Measurements from ENCODE around the gene PCDHA7.
"Not testable (repeated sequence)": the region's sequence is repeated elsewhere in the genome, so short reads cannot be mapped to it uniquely, and the experiment has no call there.

Gene PCDHA7

DNA sequence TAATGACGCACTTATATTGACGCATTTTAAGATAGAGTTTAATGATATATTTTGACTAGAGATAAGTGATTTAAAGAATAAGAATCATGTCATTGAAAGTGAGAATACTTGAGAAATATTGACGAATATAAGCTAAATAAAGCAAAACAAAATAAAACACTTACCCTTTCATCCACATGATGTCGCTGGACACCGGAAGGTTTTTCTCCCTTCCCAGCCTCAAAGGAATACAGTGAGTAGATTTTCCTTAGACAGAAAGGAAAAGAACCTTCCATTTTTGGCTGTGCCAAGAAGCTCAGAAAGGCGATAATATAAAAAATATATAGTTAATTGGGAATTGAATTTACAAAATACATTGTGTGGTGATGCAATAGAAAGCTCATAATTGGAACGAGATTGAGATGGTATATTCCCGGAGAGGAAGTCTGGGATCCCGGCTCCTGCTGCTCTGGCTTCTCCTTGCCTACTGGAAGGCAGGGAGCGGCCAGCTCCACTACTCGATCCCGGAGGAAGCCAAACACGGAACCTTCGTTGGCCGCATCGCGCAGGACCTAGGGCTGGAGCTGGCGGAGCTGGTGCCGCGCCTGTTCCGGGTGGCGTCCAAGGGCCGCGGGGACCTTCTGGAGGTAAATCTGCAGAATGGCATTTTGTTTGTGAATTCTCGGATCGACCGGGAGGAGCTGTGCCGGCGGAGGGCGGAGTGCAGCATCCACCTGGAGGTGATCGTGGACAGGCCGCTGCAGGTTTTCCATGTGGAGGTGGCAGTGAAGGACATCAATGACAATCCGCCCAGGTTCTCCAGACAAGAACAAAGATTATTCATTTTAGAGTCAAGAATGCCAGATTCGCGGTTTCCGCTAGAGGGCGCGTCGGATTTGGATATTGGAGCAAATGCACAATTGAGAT is 12.4 kb upstream of the PCDHA7 start, which contains the start of gene PCDHA5:
PCDHA5 (plus strand) TSS at position 239 of the 906 bp plus-strand sequence.
- Histone ChIP-seq H3K4me3 (peak within 1 kb of the TSS in 1 of 7 experiments; percentile 12), H3K27ac (no peak within 1 kb of the TSS)

DNA sequence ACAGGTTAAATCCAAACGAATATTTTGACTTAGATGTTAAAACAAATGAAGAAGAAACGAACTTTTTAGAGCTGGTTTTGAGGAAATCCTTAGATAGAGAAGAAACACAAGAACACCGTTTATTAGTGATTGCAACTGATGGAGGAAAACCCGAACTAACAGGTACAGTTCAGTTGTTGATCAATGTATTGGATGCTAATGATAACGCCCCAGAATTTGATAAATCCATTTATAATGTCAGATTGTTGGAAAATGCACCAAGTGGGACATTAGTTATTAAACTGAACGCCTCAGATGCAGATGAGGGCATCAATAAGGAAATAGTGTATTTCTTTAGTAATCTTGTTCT is 11.8 kb upstream of the PCDHA7 start:
- Histone ChIP-seq H3K4me3 (no peak overlapping the region), H3K27ac (no peak overlapping the region)

DNA sequence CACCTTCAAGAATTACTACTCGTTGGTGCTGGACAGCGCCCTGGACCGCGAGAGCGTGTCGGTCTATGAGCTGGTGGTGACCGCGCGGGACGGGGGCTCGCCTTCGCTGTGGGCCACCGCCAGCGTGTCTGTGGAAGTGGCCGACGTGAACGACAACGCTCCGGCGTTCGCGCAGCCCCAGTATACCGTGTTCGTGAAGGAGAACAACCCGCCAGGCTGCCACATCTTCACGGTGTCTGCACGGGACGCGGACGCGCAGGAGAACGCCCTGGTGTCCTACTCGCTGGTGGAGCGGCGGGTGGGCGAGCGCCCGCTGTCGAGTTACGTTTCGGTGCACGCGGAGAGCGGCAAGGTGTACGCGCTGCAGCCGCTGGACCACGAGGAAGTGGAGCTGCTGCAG is 11.1 kb upstream of the PCDHA7 start:
- H3K4me3 ChIP-seq, H3K27ac ChIP-seq: not testable (repeated sequence)

DNA sequence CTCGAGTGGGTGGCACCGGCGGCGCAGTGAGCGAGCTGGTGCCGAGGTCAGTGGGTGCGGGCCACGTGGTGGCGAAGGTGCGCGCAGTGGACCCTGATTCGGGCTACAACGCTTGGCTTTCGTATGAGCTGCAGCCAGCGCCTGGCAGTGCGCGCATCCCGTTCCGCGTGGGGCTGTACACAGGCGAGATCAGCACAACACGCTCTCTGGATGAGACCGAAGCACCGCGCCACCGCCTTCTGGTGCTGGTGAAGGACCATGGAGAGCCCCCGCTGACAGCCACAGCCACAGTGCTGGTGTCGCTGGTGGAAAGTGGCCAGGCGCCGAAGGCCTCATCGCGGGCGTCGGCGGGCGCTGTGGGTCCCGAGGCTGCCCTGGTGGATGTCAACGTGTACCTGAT is 10.6 kb upstream of the PCDHA7 start:
- Histone ChIP-seq H3K4me3 (no peak overlapping the region), H3K27ac (no peak overlapping the region)

DNA sequence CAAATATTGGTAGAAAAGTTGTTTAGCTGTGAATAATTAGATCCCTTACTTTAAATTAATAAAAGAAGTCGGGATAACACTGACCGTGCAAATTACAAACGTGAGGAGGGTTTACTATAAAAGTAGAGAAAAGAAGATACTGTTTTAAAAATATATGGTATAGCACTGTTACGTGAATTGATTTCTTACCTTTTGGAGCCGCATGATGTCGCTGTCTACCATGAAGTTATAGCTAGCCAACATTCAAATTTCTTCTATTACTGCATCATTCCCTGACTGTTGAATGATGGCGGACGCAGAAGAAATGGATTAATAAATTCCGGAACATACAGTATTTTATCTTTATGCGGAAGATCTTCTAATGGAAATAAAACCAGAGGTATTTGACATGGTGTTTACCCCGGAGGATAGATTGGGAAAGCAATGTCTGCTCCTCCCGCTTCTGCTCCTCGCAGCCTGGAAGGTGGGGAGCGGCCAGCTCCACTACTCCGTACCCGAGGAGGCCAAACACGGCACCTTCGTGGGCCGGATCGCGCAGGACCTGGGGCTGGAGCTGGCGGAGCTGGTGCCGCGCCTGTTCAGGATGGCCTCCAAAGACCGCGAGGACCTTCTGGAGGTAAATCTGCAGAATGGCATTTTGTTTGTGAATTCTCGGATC is 6.2 kb upstream of the PCDHA7 start, which contains the start of gene PCDHA6:
PCDHA6 (plus strand) TSS at position 257 of the 658 bp plus-strand sequence; CDS start at position 389, 132 bp downstream.
- H3K27ac ChIP-seq, result no peak within 1 kb of the TSS
- no peak within 1 kb of the TSS for H3K4me3 ChIP-seq

DNA sequence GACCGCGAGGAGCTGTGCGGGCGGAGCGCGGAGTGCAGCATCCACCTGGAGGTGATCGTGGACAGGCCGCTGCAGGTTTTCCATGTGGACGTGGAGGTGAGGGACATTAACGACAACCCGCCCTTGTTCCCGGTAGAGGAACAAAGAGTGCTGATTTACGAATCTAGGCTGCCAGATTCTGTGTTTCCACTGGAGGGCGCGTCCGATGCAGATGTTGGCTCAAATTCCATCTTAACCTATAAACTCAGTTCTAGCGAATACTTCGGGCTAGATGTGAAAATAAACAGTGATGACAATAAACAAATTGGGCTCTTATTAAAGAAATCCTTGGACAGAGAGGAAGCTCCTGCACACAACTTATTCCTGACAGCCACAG is 5.7 kb upstream of the PCDHA7 start:
- H3K27ac ChIP-seq, result no peak overlapping the region
- H3K4me3 ChIP-seq, result no peak overlapping the region

DNA sequence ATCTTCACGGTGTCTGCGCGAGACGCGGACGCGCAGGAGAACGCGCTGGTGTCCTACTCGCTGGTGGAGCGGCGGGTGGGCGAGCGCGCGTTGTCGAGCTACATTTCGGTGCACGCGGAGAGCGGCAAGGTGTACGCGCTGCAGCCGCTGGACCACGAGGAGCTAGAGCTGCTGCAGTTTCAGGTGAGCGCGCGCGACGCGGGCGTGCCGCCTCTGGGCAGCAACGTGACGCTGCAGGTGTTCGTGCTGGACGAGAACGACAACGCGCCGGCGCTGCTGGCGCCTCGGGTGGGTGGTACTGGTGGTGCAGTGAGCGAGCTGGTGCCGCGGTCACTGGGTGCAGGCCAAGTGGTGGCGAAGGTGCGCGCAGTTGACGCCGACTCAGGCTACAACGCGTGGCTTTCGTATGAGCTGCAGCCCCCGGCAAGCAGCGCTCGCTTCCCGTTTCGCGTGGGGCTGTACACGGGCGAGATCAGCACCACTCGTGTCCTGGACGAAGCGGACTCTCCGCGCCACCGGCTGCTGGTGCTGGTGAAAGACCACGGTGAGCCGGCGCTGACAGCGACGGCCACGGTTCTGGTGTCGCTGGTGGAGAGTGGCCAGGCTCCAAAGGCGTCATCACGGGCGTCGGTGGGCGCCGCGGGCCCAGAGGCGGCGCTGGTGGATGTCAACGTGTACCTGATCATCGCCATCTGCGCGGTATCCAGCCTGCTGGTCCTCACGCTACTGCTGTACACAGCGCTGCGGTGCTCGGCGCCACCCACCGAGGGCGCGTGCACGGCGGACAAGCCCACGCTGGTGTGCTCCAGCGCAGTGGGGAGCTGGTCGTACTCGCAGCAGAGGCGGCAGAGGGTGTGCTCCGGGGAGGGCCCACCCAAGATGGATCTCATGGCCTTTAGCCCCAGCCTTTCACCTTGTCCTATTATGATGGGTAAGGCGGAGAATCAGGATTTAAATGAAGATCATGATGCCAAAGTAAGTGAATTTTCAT is 4.3 kb upstream of the PCDHA7 start:
- not testable (repeated sequence) for H3K4me3 ChIP-seq, H3K27ac ChIP-seq

DNA sequence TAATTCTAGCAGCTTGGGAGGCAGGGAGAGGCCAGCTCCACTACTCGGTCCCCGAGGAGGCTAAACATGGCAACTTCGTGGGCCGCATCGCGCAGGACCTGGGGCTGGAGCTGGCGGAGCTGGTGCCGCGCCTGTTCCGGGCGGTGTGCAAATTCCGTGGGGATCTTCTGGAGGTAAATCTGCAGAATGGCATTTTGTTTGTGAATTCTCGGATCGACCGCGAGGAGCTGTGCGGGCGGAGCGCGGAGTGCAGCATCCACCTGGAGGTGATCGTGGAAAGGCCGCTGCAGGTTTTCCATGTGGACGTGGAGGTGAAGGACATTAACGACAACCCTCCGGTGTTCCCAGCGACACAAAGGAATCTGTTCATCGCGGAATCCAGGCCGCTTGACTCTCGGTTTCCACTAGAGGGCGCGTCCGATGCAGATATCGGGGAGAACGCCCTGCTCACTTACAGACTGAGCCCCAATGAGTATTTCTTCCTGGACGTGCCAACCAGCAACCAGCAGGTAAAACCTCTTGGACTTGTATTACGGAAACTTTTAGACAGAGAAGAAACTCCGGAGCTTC is 455 bp downstream of the PCDHA7 start:
- H3K4me3 ChIP-seq, result not testable (repeated sequence)

DNA sequence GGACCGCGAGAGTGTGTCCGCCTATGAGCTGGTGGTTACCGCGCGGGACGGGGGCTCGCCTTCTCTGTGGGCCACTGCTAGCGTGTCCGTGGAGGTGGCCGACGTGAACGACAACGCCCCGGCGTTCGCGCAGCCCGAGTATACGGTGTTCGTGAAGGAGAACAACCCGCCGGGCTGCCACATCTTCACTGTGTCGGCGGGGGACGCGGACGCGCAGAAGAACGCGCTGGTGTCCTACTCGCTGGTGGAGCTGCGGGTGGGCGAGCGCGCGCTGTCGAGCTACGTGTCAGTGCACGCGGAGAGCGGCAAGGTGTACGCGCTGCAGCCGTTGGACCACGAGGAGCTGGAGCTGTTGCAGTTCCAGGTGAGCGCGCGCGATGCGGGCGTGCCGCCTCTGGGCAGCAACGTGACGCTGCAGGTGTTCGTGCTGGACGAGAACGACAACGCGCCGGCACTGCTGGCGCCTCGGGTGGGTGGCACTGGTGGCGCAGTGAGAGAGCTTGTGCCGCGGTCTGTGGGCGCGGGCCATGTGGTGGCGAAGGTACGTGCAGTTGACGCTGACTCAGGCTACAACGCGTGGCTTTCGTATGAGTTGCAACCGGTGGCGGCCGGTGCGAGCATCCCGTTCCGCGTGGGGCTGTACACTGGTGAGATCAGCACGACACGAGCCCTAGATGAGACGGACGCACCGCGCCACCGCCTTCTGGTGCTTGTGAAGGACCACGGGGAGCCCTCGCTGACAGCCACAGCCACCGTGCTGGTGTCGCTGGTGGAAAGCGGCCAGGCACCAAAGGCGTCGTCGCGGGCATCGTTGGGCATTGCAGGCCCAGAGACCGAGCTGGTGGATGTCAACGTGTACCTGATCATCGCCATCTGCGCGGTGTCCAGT is 1.8 kb downstream of the PCDHA7 start:
- H3K27ac ChIP-seq, result no peak overlapping the region
- no peak overlapping the region for H3K4me3 ChIP-seq

More for the DNA sequence above, 455 bp downstream of the PCDHA7 start:
- H3K27ac ChIP-seq, result not testable (repeated sequence)

DNA sequence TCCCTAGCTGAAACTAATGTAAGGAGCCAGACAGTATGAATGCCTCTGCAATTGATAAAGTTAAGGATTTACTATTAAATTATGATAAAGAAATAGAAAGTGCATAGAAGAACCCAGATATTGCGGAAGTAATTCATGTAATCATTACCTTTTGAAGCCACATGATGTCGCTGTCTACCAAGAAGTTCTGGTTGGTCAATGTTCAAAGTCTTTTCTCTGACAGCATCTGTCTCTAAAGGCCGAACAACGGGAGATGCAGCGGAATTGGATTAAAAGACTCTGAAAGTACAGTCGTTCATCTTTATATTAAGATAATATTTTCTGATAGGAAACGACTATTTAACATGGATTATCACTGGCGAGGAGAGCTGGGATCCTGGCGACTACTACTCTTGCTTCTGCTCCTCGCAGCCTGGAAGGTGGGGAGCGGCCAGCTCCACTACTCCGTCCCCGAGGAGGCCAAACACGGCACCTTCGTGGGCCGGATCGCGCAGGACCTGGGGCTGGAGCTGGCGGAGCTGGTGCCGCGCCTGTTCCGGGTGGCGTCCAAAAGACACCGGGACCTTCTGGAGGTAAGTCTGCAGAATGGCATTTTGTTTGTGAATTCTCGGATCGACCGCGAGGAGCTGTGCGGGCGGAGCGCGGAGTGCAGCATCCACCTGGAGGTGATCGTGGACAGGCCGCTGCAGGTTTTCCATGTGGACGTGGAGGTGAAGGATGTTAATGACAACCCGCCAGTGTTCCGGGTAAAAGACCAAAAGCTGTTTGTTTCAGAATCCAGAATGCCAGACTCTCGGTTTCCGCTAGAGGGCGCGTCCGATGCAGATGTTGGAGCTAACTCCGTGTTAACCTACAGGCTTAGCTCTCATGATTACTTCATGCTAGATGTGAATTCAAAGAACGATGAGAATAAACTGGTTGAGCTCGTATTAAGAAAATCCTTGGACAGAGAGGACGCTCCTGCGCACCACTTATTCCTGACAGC is 7.2 kb downstream of the PCDHA7 start, which contains the start of gene PCDHA8:
PCDHA8 (plus strand) TSS at position 210 of the 985 bp plus-strand sequence; CDS start at position 345, 135 bp downstream.
- no peak within 1 kb of the TSS for H3K27ac ChIP-seq
- H3K4me3 ChIP-seq, result no peak within 1 kb of the TSS

DNA sequence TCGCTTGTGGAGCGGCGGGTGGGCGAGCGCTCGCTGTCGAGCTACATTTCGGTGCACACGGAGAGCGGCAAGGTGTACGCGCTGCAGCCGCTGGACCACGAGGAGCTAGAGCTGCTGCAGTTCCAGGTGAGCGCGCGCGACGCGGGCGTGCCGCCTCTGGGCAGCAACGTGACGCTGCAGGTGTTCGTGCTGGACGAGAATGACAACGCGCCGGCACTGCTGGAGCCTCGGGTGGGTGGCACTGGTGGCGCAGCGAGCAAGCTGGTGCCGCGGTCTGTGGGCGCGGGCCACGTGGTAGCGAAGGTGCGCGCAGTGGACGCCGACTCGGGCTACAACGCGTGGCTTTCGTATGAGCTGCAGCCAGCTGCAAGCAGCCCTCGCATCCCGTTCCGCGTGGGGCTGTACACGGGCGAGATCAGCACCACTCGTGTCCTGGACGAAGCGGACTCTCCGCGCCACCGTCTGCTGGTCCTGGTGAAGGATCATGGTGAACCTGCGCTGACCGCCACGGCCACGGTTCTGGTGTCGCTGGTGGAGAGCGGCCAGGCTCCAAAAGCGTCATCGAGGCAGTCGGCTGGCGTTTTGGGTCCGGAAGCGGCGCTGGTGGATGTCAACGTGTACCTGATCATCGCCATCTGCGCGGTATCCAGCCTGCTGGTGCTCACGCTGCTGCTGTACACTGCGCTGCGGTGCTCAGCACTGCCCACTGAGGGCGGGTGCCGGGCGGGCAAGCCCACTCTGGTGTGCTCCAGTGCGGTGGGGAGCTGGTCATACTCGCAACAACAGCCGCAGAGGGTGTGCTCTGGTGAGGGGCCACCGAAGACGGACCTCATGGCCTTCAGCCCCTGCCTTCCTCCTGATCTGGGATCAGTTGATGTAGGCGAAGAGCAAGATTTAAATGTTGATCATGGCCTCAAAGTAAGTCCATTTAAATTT is 9.0 kb downstream of the PCDHA7 start:
- H3K4me3 ChIP-seq, result no peak overlapping the region
- no peak overlapping the region for H3K27ac ChIP-seq

DNA sequence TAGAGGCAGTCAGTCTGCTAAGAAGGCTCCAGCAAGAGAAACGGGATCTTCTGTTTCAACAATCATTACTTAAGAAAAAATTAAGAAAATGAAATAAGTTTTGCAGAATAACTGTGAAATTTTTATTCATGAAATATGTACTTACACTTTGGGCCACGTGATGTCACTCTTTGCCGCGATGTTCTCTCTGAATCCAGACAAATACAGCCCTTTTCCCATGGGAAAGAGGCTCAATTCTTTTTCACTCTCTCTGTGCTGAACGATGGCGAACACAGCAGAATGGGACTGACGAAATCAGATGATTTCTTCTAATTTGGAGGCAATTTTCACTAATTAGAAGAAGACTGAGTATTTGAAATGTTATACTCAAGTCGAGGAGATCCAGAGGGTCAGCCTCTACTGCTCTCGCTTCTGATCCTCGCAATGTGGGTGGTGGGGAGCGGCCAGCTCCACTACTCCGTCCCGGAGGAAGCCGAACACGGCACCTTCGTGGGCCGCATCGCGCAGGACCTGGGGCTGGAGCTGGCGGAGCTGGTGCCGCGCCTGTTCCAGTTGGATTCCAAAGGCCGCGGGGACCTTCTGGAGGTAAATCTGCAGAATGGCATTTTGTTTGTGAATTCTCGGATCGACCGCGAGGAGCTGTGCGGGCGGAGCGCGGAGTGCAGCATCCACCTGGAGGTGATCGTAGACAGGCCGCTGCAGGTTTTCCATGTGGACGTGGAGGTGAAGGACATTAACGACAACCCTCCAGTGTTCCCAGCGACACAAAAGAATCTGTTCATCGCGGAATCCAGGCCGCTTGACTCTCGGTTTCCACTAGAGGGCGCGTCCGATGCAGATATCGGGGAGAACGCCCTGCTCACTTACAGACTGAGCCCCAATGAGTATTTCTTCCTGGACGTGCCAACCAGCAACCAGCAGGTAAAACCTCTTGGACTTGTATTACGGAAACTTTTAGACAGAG is 14.4 kb downstream of the PCDHA7 start, which contains the start of gene PCDHA9:
PCDHA9 (plus strand) TSS at position 244 of the 964 bp plus-strand sequence; CDS start at position 358, 114 bp downstream.
- H3K27ac ChIP-seq, H3K4me3 ChIP-seq: not testable (repeated sequence)

DNA sequence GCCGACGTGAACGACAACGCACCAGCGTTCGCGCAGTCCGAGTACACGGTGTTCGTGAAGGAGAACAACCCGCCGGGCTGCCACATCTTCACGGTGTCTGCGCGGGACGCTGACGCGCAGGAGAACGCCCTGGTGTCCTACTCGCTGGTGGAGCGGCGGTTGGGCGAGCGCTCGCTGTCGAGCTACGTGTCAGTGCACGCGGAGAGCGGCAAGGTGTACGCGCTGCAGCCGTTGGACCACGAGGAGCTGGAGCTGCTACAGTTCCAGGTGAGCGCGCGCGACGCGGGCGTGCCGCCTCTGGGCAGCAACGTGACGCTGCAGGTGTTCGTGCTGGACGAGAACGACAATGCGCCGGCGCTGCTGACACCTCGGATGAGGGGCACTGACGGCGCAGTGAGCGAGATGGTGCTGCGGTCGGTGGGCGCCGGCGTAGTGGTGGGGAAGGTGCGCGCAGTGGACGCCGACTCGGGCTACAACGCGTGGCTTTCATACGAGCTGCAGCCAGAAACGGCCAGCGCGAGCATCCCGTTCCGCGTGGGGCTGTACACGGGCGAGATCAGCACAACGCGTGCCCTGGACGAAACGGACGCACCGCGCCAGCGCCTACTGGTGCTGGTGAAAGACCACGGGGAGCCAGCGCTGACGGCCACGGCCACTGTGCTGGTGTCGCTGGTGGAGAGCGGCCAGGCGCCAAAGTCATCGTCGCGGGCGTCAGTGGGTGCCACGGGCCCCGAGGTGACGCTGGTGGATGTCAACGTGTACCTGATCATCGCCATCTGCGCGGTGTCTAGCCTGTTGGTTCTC is 16.0 kb downstream of the PCDHA7 start:
- H3K4me3 ChIP-seq, H3K27ac ChIP-seq: not testable (repeated sequence)
